NB4 (cell line): Measurements from ENCODE around the gene CLRN3.

ENCODE experiments used
- DNase-seq: peaks from one replicate; pipeline ENCODE4 v3.0.0; 2010; ENCODE audit warnings: low read depth
- H3K4me3 ChIP-seq: one replicate; pipeline ENCODE4 v1.5.1; 2011; ENCODE audit warnings: mild to moderate bottlenecking, low read depth, low read length, moderate library complexity
- CTCF ChIP-seq: IDR thresholded peaks from one replicate; pipeline ENCODE4 v1.5.1; 2012; ENCODE audit warnings: low read depth, low read length
- MAX ChIP-seq: IDR thresholded peaks from 2 replicates; pipeline ENCODE4 v1.6.1; 2011; ENCODE audit warnings: low read depth, low read length
- MYC ChIP-seq: IDR thresholded peaks from 2 replicates; pipeline ENCODE4 v1.6.1; 2011; ENCODE audit warnings: low read depth, low read length
- POLR2A ChIP-seq: IDR thresholded peaks from 2 replicates; pipeline ENCODE4 v1.6.1; 2011; ENCODE audit warnings: mild to moderate bottlenecking; ENCODE audit not compliant: insufficient read length; ENCODE audit errors: extremely low read depth

CLRN3 gene

GRCh38 chr10:127915324-127915723 lies 22.6 kb upstream of the CLRN3 start:
- TF ChIP-seq CTCF (no peak), MAX (no peak), MYC (no peak)
- no peak for DNase-seq

GRCh38 chr10:127913368-127913759 lies 20.6 kb upstream of the CLRN3 start:
- H3K4me3 ChIP-seq, result no peak overlapping the region
- no peak for TF ChIP-seq POLR2A
- no peak for TF ChIP-seq CTCF
- no peak for TF ChIP-seq MYC
- no peak for TF ChIP-seq MAX
- no peak for DNase-seq

More at GRCh38 chr10:127915324-127915723, 22.6 kb upstream of the CLRN3 start:
- H3K4me3 ChIP-seq, result no peak overlapping the region

GRCh38 chr10:127912607-127913367 lies 20.0 kb upstream of the CLRN3 start:
- no peak for DNase-seq
- TF ChIP-seq MYC, result no peak
- H3K4me3 ChIP-seq, result no peak overlapping the region

GRCh38 chr10:127911867-127912257 lies 19.1 kb upstream of the CLRN3 start:
- no peak for DNase-seq
- no peak overlapping the region for H3K4me3 ChIP-seq
- TF ChIP-seq POLR2A (no peak), CTCF (no peak), MAX (no peak), MYC (no peak)

GRCh38 chr10:127911218-127911866 lies 18.6 kb upstream of the CLRN3 start:
- DNase-seq, result no peak
- no peak for TF ChIP-seq CTCF
- no peak for TF ChIP-seq MYC
- TF ChIP-seq POLR2A, result no peak
- TF ChIP-seq MAX, result no peak
- H3K4me3 ChIP-seq, result no peak overlapping the region

GRCh38 chr10:127910464-127910770 lies 17.7 kb upstream of the CLRN3 start:
- no peak for TF ChIP-seq POLR2A
- TF ChIP-seq MAX, result no peak
- TF ChIP-seq CTCF, result no peak
- no peak for DNase-seq
- H3K4me3 ChIP-seq, result no peak overlapping the region
